ENCODE results near the gene SLCO1B3.
A peak's percentile ranks its signal among the peaks of the same experiment; 100 is the strongest.
"Not testable (repeated sequence)": the region's sequence is repeated elsewhere in the genome, so short reads cannot be mapped to it uniquely, and the experiment has no call there.

SLCO1B3 gene, protein sequence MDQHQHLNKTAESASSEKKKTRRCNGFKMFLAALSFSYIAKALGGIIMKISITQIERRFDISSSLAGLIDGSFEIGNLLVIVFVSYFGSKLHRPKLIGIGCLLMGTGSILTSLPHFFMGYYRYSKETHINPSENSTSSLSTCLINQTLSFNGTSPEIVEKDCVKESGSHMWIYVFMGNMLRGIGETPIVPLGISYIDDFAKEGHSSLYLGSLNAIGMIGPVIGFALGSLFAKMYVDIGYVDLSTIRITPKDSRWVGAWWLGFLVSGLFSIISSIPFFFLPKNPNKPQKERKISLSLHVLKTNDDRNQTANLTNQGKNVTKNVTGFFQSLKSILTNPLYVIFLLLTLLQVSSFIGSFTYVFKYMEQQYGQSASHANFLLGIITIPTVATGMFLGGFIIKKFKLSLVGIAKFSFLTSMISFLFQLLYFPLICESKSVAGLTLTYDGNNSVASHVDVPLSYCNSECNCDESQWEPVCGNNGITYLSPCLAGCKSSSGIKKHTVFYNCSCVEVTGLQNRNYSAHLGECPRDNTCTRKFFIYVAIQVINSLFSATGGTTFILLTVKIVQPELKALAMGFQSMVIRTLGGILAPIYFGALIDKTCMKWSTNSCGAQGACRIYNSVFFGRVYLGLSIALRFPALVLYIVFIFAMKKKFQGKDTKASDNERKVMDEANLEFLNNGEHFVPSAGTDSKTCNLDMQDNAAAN

DNA sequence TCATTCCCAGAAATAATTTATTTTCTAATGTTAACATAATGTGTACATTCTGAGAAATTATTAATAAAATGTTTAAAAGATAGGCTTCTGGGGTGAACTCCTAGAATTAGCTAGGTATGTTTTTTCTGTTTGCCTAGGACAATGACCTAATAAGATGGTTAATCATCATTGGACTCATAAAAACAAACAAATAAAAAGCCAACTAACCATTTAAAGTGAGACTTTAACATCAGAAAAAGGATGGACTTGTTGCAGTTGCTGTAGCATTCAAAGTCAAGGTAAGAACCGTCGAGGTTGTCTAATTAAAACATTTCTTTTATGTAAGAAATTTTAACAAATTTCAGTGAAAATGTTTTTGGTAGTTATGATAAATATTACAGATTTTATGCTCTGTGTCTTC is at the start of gene SLCO1B3:
Gene SLCO1B3 (plus strand): TSS at position 219 of the 400 bp plus-strand sequence. CDS start 5,034 bp downstream, outside the sequence.
- TF ChIP-seq, protein P1, sequence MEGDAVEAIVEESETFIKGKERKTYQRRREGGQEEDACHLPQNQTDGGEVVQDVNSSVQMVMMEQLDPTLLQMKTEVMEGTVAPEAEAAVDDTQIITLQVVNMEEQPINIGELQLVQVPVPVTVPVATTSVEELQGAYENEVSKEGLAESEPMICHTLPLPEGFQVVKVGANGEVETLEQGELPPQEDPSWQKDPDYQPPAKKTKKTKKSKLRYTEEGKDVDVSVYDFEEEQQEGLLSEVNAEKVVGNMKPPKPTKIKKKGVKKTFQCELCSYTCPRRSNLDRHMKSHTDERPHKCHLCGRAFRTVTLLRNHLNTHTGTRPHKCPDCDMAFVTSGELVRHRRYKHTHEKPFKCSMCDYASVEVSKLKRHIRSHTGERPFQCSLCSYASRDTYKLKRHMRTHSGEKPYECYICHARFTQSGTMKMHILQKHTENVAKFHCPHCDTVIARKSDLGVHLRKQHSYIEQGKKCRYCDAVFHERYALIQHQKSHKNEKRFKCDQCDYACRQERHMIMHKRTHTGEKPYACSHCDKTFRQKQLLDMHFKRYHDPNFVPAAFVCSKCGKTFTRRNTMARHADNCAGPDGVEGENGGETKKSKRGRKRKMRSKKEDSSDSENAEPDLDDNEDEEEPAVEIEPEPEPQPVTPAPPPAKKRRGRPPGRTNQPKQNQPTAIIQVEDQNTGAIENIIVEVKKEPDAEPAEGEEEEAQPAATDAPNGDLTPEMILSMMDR (IDR thresholded peaks at IDR 0.05; ENCODE audit: extremely low read depth, insufficient read depth, missing control alignments), result no peak
- DNase-seq (ENCODE audit: low spot score), result no peak
- in situ Hi-C loops (cut with MboI; ENCODE audit: low pct_unique_long_range_greater_than_20kb, low sequenced_read_pairs, unreplicated experiment), result no loop called here

DNA sequence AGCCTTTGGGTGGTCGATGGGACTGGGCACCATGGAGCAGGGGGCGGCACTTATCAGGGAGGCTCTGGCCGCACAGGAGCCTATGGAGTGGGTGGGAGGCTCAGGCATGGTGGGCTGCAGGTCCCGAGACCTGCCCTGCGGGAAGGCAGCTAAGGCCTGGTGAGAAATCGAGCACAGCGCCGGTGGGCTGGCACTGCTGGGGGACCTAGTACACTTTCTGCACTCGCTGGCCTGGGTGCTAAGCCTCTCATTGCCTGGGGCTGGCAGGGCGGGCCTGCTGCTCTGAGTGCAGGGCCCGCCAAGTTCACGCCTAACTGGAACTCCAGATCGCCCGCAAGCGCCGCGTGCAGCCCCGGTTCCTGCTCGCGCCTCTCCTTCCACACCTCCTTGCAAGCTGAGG is 33.1 kb upstream of the SLCO1B3 start:
- TF ChIP-seq, protein P1 (IDR thresholded peaks at IDR 0.05; ENCODE audit: extremely low read depth, insufficient read depth, missing control alignments), result no peak
- no peak for DNase-seq (ENCODE audit: low spot score)
- in situ Hi-C loops (cut with MboI; ENCODE audit: low pct_unique_long_range_greater_than_20kb, low sequenced_read_pairs, unreplicated experiment), result no loop called here

DNA sequence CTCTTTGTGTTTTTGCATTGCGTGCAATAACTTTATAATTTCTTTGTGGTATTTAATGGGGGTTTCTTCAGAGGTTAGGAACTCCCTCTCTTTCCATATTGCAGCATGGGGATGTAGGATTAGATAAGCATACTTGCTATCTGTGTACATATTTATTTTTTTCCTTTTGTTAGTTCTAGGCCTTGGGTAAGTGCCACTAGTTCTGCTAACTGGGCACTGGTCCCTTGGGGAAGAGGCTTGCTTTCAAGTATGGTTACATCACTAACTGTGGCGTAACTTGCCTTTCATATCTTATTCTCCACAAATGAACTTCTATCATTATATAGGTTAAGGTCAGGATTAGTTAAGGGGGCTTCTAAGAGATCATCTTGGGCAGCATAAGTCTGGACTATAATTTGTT is 31.5 kb upstream of the SLCO1B3 start:
- in situ Hi-C loops (cut with MboI; ENCODE audit: low pct_unique_long_range_greater_than_20kb, low sequenced_read_pairs, unreplicated experiment), result no loop called here
- TF ChIP-seq, protein P1 (IDR thresholded peaks at IDR 0.05; ENCODE audit: extremely low read depth, insufficient read depth, missing control alignments), result no peak
- no peak for DNase-seq (ENCODE audit: low spot score)

DNA sequence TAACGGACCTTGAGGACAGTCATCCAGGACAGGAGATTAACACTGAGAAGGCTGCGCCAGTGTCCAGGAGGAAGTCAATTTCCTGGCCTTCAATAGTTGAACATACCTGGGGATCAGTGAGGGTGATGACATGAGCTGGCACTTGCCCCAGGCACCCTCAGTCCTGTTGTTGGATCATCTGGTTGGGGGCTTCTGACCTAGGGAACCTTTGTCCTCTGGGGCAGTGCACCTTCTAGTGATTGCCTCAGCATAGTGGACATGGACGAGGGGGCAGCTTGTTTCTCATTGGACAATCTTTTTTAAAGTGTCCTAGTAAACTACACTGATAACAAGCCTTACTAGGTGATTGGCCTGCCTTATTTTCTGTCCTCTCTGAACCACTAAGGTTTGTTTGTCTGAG is 30.5 kb upstream of the SLCO1B3 start:
- in situ Hi-C loops (cut with MboI; ENCODE audit: low pct_unique_long_range_greater_than_20kb, low sequenced_read_pairs, unreplicated experiment); DNase-seq (ENCODE audit: low spot score): not testable (repeated sequence)

DNA sequence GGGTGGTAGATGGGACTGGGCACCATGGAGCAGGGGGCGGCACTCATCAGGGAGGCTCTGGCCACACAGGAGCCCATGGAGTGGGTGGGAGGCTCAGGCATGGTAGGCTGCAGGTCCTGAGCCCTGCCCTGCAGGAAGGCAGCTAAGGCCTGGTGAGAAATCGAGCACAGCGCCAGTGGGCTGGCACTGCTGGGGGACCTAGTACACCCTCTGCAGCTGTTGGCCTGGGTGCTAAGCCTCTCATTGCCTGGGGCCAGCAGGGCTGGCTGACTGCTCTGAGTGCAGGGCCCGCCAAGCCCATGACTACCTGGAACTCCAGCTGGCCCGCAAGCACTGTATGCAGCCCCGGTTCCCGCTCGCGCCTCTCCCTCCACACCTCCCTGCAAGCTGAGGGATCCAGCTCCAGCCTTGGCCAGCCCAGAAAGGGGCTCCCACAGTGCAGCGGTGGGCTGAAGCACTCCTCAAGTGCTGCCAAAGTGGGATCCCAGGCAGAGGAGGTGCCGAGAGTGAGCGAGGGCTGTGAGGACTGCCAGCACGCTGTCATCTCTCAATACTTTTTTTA is 26.6 kb upstream of the SLCO1B3 start:
- DNase-seq (ENCODE audit: low spot score); in situ Hi-C loops (cut with MboI; ENCODE audit: low pct_unique_long_range_greater_than_20kb, low sequenced_read_pairs, unreplicated experiment): not testable (repeated sequence)

DNA sequence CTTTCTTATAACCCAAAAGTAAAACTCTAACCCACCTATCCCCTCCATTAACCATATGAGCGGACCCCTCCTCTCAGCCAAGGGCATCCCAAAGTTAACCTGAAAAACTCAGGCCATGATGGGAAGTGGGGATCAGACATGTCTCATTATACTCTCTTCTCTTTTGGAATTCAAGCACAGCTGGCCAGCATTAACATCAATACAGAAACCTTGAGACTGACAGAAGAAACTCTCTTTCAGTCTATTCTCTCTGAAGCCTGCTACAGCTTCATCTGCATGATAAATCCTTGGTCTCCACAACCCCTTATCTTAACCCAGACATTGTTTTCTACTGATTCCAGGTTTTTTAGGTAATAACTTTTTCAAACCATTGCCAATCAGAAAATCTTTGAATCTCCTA is 17.5 kb upstream of the SLCO1B3 start:
- DNase-seq (ENCODE audit: low spot score), result no peak
- in situ Hi-C loops (cut with MboI; ENCODE audit: low pct_unique_long_range_greater_than_20kb, low sequenced_read_pairs, unreplicated experiment), result no loop called here
- TF ChIP-seq, protein P1 (IDR thresholded peaks at IDR 0.05; ENCODE audit: extremely low read depth, insufficient read depth, missing control alignments), result no peak

DNA sequence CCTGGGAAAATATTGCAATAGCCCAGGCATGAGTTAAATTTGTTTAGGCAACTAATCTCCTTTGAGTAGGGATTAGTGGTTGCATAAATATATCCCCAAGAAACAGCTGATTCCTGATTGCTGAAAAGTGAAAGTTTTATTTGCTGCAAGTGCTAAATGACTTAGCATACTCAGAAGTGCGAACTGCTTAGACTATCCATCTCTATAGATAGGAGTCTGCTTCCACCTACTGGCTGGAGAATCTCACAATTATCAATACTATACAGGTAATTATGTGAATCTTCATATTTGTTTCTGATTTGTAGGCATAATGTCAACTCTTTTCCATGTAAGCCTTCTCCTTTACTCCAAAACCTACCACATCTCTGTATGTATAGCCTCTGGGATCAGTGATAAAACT is 12.0 kb upstream of the SLCO1B3 start:
- no peak for DNase-seq (ENCODE audit: low spot score)
- in situ Hi-C loops (cut with MboI; ENCODE audit: low pct_unique_long_range_greater_than_20kb, low sequenced_read_pairs, unreplicated experiment), result no loop called here
- TF ChIP-seq, protein P1 (IDR thresholded peaks at IDR 0.05; ENCODE audit: extremely low read depth, insufficient read depth, missing control alignments), result peak; percentile 24

All from GM13977 (cell line).